Thyroid gland (tissue), 4 donors: Measurements from ENCODE around the gene RYR3.

Source experiments
- POLR2A ChIP-seq, 2 donors: fragments of 450-650 bp; IDR thresholded peaks; one replicate each; pipeline ENCODE4 v1.6.1; 2017; ENCODE audit warnings: antibody characterized with exemption in 2 of 2, mild to moderate bottlenecking in 2 of 2, moderate library complexity in 1 of 2
- TF ChIP-seq, protein P1 (sequence below), 6 experiments: fragments of 200-600 bp in 3 of 6; fragments of 450-650 bp in 3 of 6; sonication (generic) in 3 of 6; IDR thresholded peaks; one replicate each; pipeline ENCODE4 v1.5.1; 2016 to 2019; ENCODE audit warnings: antibody characterized with exemption in 6 of 6, mild to moderate bottlenecking in 2 of 6, inconsistent platforms in 1 of 6, moderate library complexity in 1 of 6

DNA sequence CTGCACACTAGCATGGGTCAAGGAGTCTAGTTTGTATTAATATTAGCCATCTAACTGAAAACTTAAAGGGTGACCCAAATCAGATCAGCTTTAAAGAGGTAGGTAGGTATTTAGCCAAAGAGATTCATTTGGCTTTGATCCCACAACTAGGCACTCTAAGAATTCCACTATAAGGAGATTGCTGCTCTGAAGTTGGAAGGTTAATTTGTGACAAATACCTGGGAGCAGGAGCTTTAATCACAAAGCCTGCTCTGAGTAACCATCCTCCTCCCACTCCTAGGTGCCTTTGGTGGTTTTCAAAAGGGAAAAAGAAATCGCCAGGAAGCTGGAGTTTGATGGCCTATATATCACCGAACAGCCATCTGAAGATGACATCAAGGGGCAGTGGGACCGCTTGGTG is 537.2 kb downstream of the RYR3 start:
- no peak for TF ChIP-seq POLR2A (IDR thresholded peaks at IDR 0.05)
- TF ChIP-seq, protein P1, sequence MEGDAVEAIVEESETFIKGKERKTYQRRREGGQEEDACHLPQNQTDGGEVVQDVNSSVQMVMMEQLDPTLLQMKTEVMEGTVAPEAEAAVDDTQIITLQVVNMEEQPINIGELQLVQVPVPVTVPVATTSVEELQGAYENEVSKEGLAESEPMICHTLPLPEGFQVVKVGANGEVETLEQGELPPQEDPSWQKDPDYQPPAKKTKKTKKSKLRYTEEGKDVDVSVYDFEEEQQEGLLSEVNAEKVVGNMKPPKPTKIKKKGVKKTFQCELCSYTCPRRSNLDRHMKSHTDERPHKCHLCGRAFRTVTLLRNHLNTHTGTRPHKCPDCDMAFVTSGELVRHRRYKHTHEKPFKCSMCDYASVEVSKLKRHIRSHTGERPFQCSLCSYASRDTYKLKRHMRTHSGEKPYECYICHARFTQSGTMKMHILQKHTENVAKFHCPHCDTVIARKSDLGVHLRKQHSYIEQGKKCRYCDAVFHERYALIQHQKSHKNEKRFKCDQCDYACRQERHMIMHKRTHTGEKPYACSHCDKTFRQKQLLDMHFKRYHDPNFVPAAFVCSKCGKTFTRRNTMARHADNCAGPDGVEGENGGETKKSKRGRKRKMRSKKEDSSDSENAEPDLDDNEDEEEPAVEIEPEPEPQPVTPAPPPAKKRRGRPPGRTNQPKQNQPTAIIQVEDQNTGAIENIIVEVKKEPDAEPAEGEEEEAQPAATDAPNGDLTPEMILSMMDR (IDR thresholded peaks at IDR 0.05) = no peak
